ACHN (cell line): ENCODE data around the gene JRKL.

Source experiments
- DNase-seq: peaks from one replicate; pipeline ENCODE4 v3.0.0-alpha.2; 2015
- in situ Hi-C: cut with HindIII; loops from 2 replicates; pipeline ENCODE4 v1.10.0; 2017; ENCODE audit warnings: low sequenced_read_pairs, low pct_ligation_motif_present, low pct_unique_long_range_greater_than_20kb

JRKL gene

DNA sequence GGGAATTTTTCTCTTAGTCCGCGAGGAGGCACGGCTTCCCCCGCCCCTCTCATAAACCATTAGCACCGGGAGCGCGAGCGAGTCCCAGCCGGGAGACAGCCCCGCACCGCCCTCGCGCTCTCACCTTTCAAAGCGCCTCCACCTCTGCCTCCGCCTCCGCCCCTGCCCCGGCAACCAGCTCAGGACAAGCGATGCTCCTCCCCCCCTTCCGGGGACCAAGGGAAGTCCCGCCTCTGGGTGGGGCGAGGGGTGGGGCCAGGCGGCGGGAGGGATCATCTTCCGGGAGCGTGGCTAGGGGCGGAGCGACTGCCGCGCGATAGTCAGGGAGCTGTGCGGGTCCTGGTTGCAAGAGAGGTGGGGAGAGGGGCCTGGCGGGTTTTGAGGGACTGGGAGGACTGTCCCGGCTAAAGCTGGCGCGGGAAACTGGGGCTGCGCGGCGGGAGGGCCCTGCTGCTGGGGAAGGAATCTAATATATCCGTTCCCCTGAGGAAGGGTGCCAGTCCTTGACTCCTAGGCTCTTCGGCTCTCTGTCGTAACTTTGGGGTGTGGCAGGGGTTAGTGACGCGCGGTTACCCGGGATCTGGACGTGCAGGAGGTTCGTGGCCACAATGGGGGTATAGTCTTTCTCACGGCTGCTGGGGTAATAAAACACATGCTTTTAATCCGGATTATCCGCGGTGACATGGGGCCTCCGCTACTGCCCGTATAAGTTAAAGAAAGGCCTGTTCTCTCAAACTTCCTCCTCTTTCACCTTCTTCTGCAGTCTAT lies at the start of gene JRKL, which contains the start of gene CCDC82:
Gene JRKL, plus strand, starts transcription at position 294 of the 768 bp plus-strand sequence. CDS start 637 bp downstream, outside the sequence.
Gene CCDC82, minus strand, starts transcription at position 193 of the 768 bp plus-strand sequence. CDS start 5,165 bp downstream, outside the sequence.
- peak; percentile 92 for DNase-seq
- in situ Hi-C loops: no loop called here

DNA sequence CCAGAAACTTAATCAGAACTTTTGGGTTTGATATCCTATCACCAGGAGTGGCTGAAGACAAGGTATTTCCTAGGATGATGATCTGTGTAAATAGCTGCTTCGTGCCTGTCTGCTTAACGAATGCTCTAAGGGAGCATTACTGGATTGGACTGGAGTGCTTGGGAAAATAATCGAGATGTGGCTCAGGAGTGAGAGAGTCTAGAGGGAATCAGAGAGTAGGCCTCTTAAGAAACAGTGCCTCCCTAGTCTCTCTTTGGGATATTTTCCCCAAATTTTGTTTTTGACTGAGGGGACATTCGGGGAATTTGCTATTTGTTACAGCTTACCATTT lies 49.3 kb upstream of the JRKL start:
- DNase-seq: peak; percentile 10
- in situ Hi-C loops: no loop called here

DNA sequence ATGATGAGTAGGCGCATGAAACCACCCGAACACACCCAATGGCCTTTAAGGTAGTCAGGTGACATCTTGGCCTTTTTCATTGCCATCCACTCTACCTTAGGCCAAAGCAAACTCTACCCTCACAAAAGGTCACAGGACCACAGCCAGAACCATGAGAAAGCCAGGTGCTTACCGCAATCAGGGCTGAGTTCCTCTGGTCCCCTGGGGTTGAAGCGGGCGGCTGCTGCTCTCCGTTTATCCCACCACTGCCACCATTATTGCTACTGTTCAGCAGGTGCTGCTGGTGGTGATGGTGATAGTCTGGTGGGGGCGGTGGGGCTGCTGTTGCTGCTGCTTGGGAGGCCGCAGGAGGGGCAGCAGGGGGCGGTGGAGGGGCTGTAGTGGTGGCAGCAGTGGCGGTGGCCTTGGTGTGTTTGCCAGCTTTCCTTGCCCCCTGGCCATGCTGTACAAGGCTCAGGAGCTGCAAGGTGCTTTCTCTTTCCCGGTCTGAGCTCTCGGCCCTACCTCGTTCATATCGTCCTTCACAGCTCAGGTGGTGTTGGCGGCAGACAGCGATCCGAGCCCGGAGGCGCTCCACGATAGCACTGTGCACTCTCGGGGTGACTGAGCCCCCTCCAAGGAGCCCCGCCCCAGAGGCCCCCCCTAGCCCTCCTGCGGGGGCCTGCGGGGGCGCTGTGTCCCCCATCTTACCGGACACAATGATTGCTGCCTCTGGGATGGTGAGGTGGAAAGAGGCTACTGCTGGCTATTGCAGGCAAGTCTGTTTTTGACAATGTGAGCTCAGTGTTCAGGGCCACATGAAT lies 48.4 kb upstream of the JRKL start:
- in situ Hi-C loops: no loop called here
- DNase-seq: peak; percentile 72

DNA sequence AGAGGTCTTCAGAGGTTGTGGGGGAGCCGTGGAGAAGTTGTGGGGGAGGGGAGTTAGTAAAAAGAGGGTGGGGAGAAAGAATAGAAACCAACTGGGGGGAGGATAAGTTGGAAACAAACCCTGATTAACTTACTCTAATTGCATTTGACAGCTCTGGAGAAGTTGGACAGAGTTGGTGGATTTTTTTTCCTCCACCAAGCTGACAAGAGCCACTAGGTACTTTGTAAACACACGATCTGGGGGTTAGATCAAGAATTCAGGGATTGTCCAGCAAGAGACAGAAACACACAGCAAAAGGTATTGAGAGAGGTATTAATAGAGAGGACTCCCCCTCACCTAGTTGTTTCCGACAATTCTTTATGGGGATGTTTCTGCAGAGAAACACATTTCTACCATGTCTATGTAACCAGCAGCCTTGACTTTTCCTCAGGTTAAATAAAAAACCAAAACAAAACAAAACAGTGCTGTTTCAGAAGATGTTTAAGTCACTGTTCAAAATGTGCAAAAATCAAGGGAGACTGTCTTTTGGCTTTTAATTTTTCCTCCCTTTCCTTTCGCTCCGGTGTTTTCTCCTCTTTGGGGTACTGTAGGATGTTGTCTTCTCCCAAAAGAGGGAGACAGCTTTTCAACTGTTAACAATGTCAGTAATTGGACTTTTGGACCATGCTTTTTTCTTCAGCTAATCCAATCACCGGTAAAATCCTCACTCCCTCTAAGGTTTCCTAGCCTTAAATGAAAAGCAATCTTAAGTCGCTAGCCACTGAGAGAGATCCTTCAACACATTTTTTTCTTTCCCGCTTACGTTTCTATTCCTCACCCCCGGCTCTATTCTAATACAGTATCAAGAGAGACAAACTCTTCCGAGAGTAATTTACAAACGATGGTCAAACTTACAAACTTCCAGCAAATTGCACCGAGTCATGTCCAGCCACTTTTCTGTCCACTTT lies 47.5 kb upstream of the JRKL start:
- in situ Hi-C loops: no loop called here
- DNase-seq: no peak

DNA sequence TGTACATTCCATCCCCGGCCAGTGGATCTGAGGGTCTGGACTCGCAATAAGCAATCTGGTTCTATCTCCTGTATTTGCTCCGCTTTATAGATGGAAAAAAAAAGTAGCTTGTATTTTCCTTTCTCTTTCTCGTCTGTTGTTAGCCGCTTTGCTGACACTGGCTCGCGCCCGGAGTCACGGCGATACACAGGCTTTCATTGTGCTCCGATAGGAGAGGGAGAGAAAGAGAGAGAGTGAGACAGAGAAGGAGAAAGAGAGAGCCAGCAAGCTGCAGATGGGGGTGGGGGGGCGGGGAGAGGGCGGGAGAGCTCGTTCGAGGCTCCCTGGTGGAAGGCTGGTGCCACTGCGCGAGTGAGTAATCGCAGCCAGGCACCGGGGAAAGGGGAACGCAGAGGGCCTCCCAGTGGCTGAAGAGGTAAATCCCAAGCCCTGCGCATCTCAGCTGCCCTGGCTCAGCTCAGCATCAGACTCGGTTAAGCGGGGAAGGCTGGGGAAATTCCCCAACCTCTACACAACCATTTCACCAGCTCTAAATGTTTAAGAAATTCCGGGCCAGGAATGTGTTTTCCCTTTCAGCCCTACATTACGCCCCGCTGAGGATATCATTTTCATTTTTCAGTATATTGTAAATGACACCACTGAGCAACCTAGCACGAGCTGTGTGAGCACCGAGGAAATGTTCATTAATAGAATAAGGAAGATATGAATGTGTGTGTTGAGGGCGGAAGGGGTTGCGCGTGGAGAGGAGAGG lies 46.7 kb upstream of the JRKL start, which contains the start of gene MAML2:
Gene MAML2, minus strand, starts transcription at position 235 of the 751 bp plus-strand sequence. CDS start 1,300 bp downstream, outside the sequence.
- peak; percentile 91 for DNase-seq
- in situ Hi-C loops: no loop called here

DNA sequence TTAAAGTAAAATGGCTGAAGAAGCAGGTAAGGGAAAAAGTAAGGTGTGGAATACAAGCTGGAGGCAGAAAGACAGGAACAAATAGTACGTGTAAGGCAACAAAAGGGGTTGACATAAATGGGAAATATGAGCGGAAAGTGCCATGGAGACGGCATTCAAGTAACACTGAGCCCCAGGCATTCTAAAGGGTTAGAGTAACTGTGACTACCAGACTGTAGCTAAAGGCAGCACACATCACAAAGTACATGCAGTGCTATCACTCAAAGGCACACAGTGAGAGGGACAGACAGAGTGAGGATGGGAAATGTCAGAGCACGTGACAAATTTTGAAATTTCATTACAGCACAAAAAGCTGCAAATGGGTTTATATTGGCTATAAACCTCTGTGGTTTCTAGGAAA lies 33.0 kb upstream of the JRKL start:
- in situ Hi-C loops: no loop called here

DNA sequence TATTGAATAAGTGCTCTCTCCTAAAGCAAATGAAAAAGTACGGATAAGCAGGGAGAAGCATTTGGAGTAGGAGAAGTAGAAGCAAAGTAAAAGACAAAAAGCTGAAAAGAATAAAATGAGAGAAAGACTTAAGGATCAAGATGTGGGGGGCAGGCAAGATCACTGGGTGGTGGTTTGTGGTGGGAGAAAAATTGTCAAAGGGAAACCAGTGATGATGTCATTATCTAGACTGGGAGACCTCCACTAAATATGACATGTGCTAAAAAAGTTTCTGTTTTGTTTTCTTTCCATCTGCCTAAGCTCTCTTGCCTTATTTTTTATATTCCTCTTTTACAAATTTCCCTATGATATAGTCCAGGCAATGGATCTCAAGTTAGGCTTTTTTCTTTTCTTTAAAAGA lies 32.0 kb upstream of the JRKL start:
- in situ Hi-C loops: no loop called here
- no peak for DNase-seq

More for the DNA sequence above, 33.0 kb upstream of the JRKL start:
- no peak for DNase-seq

DNA sequence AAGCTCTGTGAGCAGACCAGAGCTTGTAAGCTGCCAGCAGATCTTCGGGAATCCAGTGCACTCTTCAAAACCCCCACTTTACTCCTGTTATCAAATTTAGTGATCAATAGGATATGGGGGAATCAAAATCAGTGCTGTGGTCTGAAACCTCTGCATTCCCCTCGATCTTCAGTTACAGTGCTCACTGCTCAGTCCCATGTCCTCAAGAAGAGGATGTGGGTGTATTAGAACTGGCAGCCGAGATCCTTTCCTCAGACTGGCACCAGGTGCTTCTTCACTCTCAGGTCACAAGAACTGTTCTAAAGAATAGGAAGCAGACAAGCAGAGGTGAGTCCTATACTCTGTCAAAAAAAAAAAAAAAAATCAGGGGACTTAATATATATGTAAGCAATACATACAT lies 31.5 kb upstream of the JRKL start:
- in situ Hi-C loops: no loop called here
- DNase-seq: no peak

DNA sequence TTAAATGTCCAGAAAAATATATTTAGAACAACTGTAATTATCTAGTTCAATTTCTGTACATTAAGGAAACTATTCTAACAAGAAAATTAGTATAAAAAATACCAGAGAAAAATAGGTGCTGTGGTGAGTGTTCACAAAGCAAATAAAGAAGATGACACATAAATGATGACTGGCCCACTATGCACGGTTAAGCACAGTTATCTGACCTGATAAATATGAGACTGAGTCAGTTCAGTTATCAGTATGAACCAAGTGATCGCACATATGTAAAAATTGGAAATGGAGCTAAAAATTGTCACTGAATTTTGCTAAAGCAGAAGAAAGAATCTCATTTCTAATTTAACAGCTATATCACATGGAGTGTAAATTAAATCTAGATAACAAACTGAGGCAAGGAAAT lies 28.0 kb upstream of the JRKL start:
- in situ Hi-C loops: no loop called here
- no peak for DNase-seq

DNA sequence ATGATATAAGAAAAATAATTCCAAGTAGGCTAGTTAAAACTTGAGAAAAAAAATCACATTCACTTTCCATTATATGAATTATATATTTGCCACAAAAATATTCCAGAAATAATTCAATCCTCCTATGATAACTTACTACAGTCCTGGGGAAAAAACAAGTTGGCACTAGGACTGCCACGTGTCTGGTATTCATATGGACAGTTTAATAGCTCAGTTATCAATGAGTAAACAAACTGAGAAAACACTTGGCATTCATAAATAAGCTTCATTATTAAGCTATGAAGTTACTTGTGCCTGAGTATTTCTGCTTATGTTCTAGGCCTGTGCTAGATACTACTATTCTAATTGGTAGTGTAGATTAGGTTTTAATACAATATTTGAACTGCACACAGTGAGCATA lies 24.3 kb upstream of the JRKL start:
- in situ Hi-C loops: no loop called here
- DNase-seq: no peak

DNA sequence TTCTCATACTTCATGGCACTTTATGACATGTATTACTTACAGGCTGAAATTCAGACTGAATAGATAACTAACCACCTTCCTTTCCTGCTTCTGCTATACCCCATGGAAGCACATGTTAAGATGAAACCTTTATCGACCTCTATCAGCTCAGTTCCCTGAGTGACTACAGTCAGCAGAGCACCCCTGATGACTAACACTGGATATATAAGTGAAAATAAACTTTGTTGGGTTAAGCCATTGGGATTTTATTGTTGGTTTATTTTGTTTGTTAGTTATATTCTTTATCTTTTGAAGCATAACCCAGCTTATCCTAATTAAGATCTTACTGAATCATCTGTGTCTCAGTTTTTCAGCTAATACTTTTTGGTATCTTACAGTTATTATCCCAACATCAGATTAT lies 23.8 kb upstream of the JRKL start:
- DNase-seq: no peak
- in situ Hi-C loops: no loop called here

DNA sequence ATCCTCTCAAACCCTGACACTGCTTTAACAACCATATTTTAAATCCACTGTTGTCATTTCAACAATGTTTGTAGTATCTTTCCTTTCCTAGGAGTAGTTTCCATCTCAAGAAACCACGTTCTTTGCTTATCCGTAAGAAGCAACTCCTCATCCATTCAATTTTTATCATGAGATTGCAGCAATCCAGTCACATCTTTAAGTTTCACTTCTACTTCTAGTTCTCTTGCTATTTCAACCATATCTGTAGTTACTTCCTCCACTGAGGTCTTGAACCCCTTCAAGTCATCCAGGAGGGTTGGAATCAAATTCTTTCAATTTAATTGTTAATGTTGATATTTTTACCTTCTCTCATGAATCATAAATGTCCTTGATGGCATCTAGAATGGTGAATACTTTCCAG lies 22.5 kb upstream of the JRKL start:
- in situ Hi-C loops: no loop called here
- no peak for DNase-seq

DNA sequence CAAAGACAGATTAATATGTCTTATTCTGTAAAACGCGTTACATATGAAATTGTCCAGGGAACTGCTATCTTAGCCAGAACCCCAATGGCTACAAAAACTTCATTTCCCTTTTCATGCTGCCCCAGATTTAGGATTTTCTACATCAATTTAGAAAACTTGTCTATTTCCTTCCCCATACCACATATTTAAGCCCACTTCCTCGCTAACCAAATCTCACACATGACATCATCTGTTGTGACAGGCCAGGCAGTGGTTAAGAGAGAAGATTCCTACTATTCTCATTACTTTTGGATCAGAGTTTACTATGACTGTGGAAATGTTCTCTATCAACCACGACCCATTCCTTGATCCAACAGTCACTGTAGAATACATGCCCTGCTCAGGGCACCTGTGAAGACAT lies 16.0 kb upstream of the JRKL start:
- no peak for DNase-seq
- in situ Hi-C loops: no loop called here

DNA sequence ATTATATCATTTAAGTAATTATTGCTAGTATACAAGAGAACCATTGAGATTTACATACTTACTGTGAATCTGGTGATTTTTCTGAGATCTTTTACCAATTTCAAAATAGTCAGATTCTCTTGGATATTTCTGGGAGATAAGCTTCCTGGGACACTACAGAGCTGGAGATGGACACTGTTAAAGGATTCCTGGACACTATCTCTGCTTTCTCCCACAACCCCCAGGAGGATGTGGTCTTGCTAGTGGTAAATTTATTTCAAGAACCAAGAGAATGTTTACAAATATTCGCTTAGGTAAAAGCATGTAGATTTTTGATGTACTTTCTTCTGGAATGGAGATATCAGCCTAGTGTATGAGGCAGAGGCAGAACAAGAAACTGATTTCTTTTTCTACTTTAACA lies 13.0 kb upstream of the JRKL start:
- in situ Hi-C loops: no loop called here
- DNase-seq: no peak

DNA sequence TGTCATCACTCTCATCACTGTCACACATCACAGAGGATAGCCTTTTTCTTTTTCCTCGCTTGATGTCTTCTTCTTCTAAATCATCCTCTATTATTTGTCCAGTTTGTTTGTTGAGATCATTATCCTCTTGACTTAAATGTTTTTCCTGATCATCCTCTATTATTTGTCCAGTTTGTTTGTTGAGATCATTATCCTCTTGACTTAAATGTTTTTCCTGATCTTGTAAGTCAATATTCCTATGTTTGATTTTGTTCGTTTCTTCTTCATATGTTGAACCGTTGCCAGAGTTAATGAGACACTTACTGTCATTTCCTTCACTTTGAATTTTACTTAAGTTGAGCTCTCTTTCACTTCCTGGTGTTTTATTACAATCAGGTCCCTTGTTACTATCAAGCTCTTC lies 5.7 kb upstream of the JRKL start:
- DNase-seq: no peak
- in situ Hi-C loops: no loop called here

DNA sequence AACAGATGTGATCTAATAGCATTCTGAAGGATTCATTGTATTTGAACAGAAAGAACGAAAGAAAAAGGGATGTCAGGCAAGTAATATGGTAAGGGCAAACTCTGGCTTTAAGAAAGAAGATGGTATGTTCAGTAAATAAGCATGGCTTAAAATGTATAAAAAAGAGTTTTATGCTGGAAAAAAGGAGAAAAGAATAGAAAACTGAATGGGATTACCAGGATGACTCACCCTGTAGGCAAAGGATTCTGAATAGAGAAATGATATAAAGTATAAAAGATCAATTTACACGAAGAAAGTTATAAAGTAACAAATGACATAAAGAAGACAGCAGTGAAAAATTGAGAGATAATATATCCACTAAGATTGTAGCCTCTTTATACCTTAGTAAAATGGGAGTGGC lies 4.6 kb upstream of the JRKL start:
- no peak for DNase-seq
- in situ Hi-C loops: no loop called here

DNA sequence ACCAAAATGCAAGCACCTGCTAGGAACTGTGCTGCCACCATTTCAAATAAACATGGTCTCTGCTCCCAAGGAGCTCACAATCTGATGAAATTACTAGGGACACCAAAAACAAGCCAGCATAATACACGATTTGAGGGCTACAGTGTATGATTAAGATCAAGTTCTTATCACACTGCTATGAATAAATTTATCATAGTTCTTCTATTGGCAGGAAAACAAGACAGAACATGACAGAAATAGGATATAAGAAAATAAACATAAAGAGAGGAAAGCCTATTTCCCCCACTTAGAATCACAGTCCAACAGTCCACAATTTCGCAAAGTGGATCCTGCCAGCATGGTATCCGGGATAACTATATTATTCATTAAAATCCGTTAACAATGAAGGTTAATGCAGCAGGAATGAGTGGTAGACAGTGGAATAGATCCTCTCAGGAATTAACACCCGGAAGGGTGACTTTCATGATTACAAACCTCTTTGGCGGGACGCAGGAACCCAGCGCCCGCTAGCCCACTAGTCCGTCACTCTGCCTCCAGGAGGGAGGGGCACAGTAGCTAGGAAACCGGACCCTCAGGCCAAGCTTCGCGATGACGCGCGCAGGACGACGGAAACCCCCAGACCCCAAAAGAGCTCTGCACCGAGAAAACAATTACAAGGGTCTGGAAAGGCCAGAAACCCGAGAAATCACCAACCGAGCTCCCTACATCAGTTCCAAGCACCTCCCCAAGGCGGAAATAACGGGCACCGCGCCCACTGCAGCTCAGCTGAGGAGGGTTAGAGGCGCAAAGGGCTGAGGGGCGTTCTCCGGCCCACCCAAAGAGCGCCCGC lies 708 bp upstream of the JRKL start:
- peak; percentile 55 for DNase-seq
- in situ Hi-C loops: no loop called here

DNA sequence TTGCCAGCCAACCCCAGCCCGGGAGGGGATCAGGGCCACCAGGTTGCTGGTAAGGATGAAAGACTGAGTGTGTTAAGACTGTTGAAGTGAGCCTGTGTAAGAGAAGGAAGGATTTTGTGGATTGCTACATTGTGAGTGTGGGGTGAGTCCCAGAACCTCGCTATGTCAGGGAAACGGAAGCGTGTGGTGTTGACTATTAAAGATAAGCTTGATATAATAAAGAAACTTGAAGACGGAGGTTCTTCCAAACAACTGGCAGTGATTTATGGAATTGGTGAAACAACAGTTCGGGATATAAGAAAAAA lies 627 bp downstream of the JRKL start:
- in situ Hi-C loops: no loop called here
- DNase-seq: no peak
